GM15510 (cell line): Measurements from ENCODE around the gene ITIH3.

Experiments
- POLR2A ChIP-seq: IDR thresholded peaks from 3 replicates; pipeline ENCODE4 v1.6.1; 2011; ENCODE audit warnings: borderline replicate concordance; ENCODE audit not compliant: insufficient read length; ENCODE audit errors: extremely low read depth

The ITIH3 gene

GRCh38 chr3:52798978-52799476, 4.4 kb downstream of the ITIH3 start:
- TF ChIP-seq POLR2A: no peak

- TF ChIP-seq POLR2A: no peak
Observed at GRCh38 chr3:52800079-52800478, 5.5 kb downstream of the ITIH3 start.

- TF ChIP-seq POLR2A: no peak
Observed at GRCh38 chr3:52801839-52802238, 7.2 kb downstream of the ITIH3 start.

GRCh38 chr3:52805270-52806039, 10.9 kb downstream of the ITIH3 start:
- TF ChIP-seq POLR2A: no peak

GRCh38 chr3:52809149-52809548, 14.6 kb downstream of the ITIH3 start:
- no peak for TF ChIP-seq POLR2A

- TF ChIP-seq POLR2A: no peak
Observed at GRCh38 chr3:52809662-52810377, 15.2 kb downstream of the ITIH3 start.

GRCh38 chr3:52810923-52811322, 16.3 kb downstream of the ITIH3 start:
- no peak for TF ChIP-seq POLR2A

- TF ChIP-seq POLR2A: no peak
Observed at GRCh38 chr3:52811452-52812011, 16.9 kb downstream of the ITIH3 start.

GRCh38 chr3:52813810-52814209, 19.2 kb downstream of the ITIH3 start:
- TF ChIP-seq POLR2A: no peak

GRCh38 chr3:52816199-52816598, 21.6 kb downstream of the ITIH3 start:
- TF ChIP-seq POLR2A: no peak

- TF ChIP-seq POLR2A: no peak
Observed at GRCh38 chr3:52816654-52817053, 22.1 kb downstream of the ITIH3 start.

- no peak for TF ChIP-seq POLR2A
Observed at GRCh38 chr3:52817221-52817620, 22.6 kb downstream of the ITIH3 start.

GRCh38 chr3:52817860-52818259, 23.3 kb downstream of the ITIH3 start:
- TF ChIP-seq POLR2A: no peak

GRCh38 chr3:52819936-52820335, 25.3 kb downstream of the ITIH3 start:
- no peak for TF ChIP-seq POLR2A

GRCh38 chr3:52820736-52821135, 26.1 kb downstream of the ITIH3 start:
- no peak for TF ChIP-seq POLR2A
